Vagina (tissue), 2 donors: ENCODE data around the gene DOCK4. TPM values are rescaled to one million over a fixed set of nuclear protein-coding genes. Genes with fewer than 3 reads are reported as not detected.

ENCODE experiments used
- DNase-seq, 2 donors: peaks; one replicate each; pipeline ENCODE4 v3.0.0-alpha.2; 2017; ENCODE audit errors: extremely low spot score in 2 of 2
- H3K27ac ChIP-seq: fragments of 200-600 bp; sonication (generic); one replicate; pipeline ENCODE4 v1.5.1; 2019
- H3K27me3 ChIP-seq: fragments of 200-600 bp; sonication (generic); one replicate; pipeline ENCODE4 v1.5.1; 2019
- H3K36me3 ChIP-seq, 2 donors: fragments of 200-600 bp; sonication (generic); one replicate each; pipeline ENCODE4 v1.5.1; 2017 to 2019
- H3K4me1 ChIP-seq: fragments of 200-600 bp; sonication (generic); one replicate; pipeline ENCODE4 v1.5.1; 2019
- H3K4me3 ChIP-seq, 2 donors: fragments of 200-600 bp; sonication (generic); 1 replicate in 1 of 2; 2 replicates in 1 of 2; pipeline ENCODE4 v1.5.1; 2016 to 2019
- H3K9me3 ChIP-seq: fragments of 200-600 bp; sonication (generic); one replicate; pipeline ENCODE4 v1.5.1; 2019
- CTCF ChIP-seq, 3 experiments: fragments of 450-650 bp in 2 of 3; fragments of 200-600 bp in 1 of 3; sonication (generic) in 1 of 3; IDR thresholded peaks; one replicate each; pipeline ENCODE4 v1.5.1; 2017 to 2019; ENCODE audit warnings: antibody characterized with exemption in 3 of 3, mild to moderate bottlenecking in 2 of 3, moderate library complexity in 2 of 3
- POLR2A ChIP-seq, 2 donors: fragments of 450-650 bp; IDR thresholded peaks; one replicate each; pipeline ENCODE4 v1.6.1; 2017; ENCODE audit warnings: antibody characterized with exemption in 2 of 2, mild to moderate bottlenecking in 2 of 2, moderate library complexity in 2 of 2
- POLR2AphosphoS5 ChIP-seq, 2 donors: sonication (generic); formaldehyde crosslinking; IDR thresholded peaks; one replicate each; pipeline ENCODE4 v1.9.0; 2017; ENCODE audit warnings: antibody characterized with exemption in 2 of 2, mild to moderate bottlenecking in 2 of 2, low read depth in 1 of 2; ENCODE audit not compliant: insufficient read depth in 1 of 2
- intact Hi-C: fragments of 100-400 bp; cut with DNase I; formaldehyde crosslinking; loops from one replicate; pipeline ENCODE4 v1.15.1; 2023
- total RNA-seq: library from RNA; depleted of rRNA; stranded (reverse); fragments of >200 nt; gene quantifications from one replicate; pipeline ENCODE4 v1.2.3, GENCODE V29; 2016

The DOCK4 gene
- total RNA-seq, 1 donor from 2014 or later, result 40.3 TPM

GRCh38 chr7:111758332-111758731 is 447.9 kb downstream of the DOCK4 start:
- intact Hi-C loops, result no loop called here
- Histone ChIP-seq H3K27ac (no peak overlapping the region), H3K9me3 (no peaks in the 10 kb centered on the region), H3K4me3 (no peak overlapping the region), H3K4me1 (no peaks in the 10 kb centered on the region), H3K36me3 (peaks cover 0 to 10% of the 10 kb centered on the region in 2 donors), H3K27me3 (no peaks in the 10 kb centered on the region)
- no peak for DNase-seq
- TF ChIP-seq CTCF (IDR thresholded peaks at IDR 0.05) (no peak), POLR2AphosphoS5 (IDR thresholded peaks at IDR 0.05; ENCODE audit: insufficient read depth in 1 of 2, low read depth in 1 of 2) (no peak), POLR2A (IDR thresholded peaks at IDR 0.05) (no peak)

GRCh38 chr7:111756687-111757178 is 449.5 kb downstream of the DOCK4 start:
- H3K27me3 ChIP-seq, result no peaks in the 10 kb centered on the region
- H3K9me3 ChIP-seq, result no peaks in the 10 kb centered on the region
- peak in 1 of 2 donors; percentile 96 for DNase-seq
- peak in 1 of 2 donors; percentile 79 for TF ChIP-seq POLR2AphosphoS5 (IDR thresholded peaks at IDR 0.05; ENCODE audit: insufficient read depth in 1 of 2, low read depth in 1 of 2)
- TF ChIP-seq CTCF (IDR thresholded peaks at IDR 0.05), result no peak
- TF ChIP-seq POLR2A (IDR thresholded peaks at IDR 0.05), result no peak
- peaks cover 0 to 10% of the 10 kb centered on the region in 2 donors for H3K36me3 ChIP-seq
- H3K27ac ChIP-seq, result peak overlapping the region; percentile 51
- no peaks in the 10 kb centered on the region for H3K4me1 ChIP-seq
- H3K4me3 ChIP-seq, result no peak overlapping the region
- intact Hi-C loops, result no loop called here

DNA sequence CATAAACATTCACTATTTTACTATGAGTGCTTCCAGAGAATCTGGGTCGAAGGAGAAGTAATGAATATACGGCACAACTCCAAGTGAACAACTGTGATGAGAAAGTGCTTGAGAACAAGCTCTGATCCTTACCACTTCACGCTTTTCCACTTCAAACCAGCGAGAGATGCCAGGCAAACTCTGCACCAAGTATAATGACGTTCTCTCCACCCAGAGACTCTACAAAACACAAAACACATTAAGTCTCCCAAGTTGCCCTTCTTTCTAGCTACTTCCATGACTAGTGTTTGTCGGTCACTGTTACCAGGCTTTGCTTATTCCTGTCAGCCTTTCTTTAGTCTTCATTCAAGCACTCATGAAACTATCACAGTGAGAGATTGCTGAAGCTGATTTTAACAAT is 450.8 kb downstream of the DOCK4 start:
- H3K4me1 ChIP-seq, result no peaks in the 10 kb centered on the region
- H3K36me3 ChIP-seq, result peaks cover 0 to 10% of the 10 kb centered on the region in 2 donors
- H3K27ac ChIP-seq, result no peak overlapping the region
- TF ChIP-seq CTCF (IDR thresholded peaks at IDR 0.05), result no peak
- TF ChIP-seq POLR2A (IDR thresholded peaks at IDR 0.05), result no peak
- TF ChIP-seq POLR2AphosphoS5 (IDR thresholded peaks at IDR 0.05; ENCODE audit: insufficient read depth in 1 of 2, low read depth in 1 of 2), result no peak
- intact Hi-C loops, result no loop called here
- no peaks in the 10 kb centered on the region for H3K9me3 ChIP-seq
- no peaks in the 10 kb centered on the region for H3K27me3 ChIP-seq
- no peak overlapping the region for H3K4me3 ChIP-seq
- no peak for DNase-seq

DNA sequence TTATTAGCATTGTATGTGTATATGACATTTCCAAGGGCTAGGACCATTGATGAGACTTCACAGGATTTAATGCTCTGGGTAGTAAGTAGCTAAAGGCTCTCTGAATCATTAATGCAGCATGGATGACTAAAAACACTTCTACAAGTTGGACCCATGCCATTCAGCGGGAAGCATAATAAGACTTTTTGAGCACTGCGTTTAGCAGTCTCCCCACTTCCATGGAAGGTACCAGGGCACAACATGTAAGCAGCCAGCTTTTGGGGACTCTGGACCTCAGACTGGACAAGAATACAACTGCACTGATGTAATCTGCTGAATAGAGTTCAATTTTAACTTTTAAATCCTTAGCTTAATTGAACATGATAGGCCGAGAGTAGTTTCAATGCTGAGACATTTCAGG is 452.2 kb downstream of the DOCK4 start:
- TF ChIP-seq POLR2A (IDR thresholded peaks at IDR 0.05) (no peak), CTCF (IDR thresholded peaks at IDR 0.05) (no peak), POLR2AphosphoS5 (IDR thresholded peaks at IDR 0.05; ENCODE audit: insufficient read depth in 1 of 2, low read depth in 1 of 2) (no peak)
- intact Hi-C loops, result no loop called here
- Histone ChIP-seq H3K27me3 (no peaks in the 10 kb centered on the region), H3K4me1 (no peaks in the 10 kb centered on the region), H3K27ac (no peak overlapping the region), H3K9me3 (no peaks in the 10 kb centered on the region), H3K36me3 (no peaks in the 10 kb centered on the region), H3K4me3 (no peak overlapping the region)
- no peak for DNase-seq

GRCh38 chr7:111752022-111752582 is 454.1 kb downstream of the DOCK4 start:
- Histone ChIP-seq H3K27ac (no peak overlapping the region), H3K27me3 (no peaks in the 10 kb centered on the region), H3K4me3 (no peak overlapping the region), H3K4me1 (no peaks in the 10 kb centered on the region), H3K9me3 (no peaks in the 10 kb centered on the region), H3K36me3 (no peaks in the 10 kb centered on the region)
- no peak for DNase-seq
- intact Hi-C loops, result no loop called here
- TF ChIP-seq CTCF (IDR thresholded peaks at IDR 0.05) (peak; percentile 24 to 47 (median 30)), POLR2A (IDR thresholded peaks at IDR 0.05) (no peak)
